ENCODE results near the gene IL1RAPL1. TPM values are rescaled to one million over a fixed set of nuclear protein-coding genes. Genes with fewer than 3 reads are reported as not detected.

The IL1RAPL1 gene
- total RNA-seq, 2 donors from 2014 or later, result 0.18 to 0.31 TPM

GRCh38 chrX:28610746-28611145 is 23.5 kb downstream of the IL1RAPL1 start:
- ATAC-seq (no peak), DNase-seq (no peak)
- intact Hi-C loops (cut with DNase I, micrococcal nuclease), result no loop called here

DNA sequence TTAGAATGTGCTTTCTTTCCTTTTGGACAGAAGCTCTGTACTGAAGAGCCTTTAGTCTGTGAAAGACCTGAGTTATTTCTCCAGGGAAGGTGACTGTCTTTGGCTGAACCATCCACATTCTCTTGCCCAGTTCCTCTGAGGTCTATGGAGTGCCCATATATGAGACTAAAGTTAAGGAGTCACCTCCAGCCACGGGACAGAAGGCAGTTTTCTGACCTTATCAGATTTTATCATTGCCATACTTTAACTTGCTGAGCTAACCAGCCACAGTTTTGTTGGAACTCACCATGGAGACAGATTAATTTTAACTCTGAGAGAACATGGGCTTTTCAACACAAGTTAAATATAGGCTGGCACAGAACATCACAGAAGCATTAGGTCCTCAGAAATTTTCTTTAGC is 26.3 kb downstream of the IL1RAPL1 start:
- intact Hi-C loops (cut with DNase I, micrococcal nuclease), result no loop called here
- DNase-seq (no peak), ATAC-seq (no peak)

DNA sequence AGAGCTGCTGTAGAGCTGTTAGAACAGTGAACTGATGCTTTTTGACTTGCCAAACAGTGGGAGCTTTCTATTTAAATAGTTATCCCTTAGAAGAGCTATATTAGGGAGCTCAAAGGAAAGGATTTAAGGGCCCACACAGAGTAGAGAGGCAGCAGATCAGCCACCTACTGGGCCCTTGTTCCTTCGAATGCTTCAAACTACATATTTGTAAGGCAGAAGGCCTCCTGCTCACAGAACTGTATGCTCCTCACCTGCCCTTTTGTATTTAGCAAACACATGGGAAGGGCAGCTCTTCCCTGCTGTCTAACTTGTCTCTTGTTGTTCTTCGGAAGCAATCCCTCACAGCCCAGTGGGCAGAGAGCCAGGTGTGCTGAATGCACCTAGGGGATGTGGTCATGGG is 38.0 kb downstream of the IL1RAPL1 start:
- intact Hi-C loops (cut with DNase I, micrococcal nuclease), result no loop called here
- ATAC-seq (no peak), DNase-seq (no peak)

DNA sequence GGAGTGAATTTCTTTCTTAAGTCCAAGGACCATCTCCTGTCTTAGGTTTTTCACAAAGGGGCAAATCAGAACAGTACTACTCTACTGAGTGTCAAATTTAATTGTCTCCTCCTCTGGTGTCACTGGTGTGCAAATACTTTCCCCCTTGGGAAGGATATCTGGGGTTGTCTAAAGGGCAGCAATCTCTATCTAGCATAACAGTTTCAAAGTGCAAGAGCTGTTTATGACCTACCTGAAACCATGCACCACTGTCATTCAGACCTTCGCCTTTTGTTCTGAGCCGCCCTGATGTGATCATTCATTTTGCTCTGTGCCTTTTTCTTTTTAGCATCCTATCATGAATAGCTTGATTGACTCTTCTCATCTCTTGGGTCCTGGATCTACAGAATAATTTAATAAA is 39.3 kb downstream of the IL1RAPL1 start:
- no peak for DNase-seq
- no peak for ATAC-seq
- intact Hi-C loops (cut with DNase I, micrococcal nuclease), result no loop called here

- DNase-seq (no peak), ATAC-seq (no peak)
- intact Hi-C loops (cut with DNase I, micrococcal nuclease), result no loop called here
Observed at GRCh38 chrX:28628120-28628519, 40.9 kb downstream of the IL1RAPL1 start.

- ATAC-seq (no peak), DNase-seq (no peak)
- intact Hi-C loops (cut with DNase I, micrococcal nuclease), result no loop called here
Observed at GRCh38 chrX:28638775-28639174, 51.5 kb downstream of the IL1RAPL1 start.

DNA sequence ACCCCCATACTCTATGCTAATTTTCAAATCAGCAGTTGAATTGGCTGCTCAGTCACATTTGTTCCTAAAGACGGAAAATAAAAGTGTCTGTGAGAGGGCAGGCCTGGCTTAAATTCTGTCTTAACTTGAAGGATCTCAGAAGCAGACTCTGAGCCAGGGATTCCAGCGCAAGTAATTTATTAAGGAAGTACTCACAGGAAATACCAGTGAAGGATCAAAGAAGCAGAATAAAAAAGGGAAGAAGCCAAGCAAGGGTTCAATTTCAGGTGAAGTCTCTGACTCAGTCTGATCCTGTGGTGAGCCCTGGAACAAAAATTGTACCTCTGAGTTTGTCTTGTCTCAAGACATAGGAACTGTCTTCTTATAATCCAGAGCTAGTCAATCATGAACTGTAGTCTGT is 52.2 kb downstream of the IL1RAPL1 start:
- intact Hi-C loops (cut with DNase I, micrococcal nuclease), result no loop called here
- no peak for ATAC-seq
- no peak for DNase-seq

DNA sequence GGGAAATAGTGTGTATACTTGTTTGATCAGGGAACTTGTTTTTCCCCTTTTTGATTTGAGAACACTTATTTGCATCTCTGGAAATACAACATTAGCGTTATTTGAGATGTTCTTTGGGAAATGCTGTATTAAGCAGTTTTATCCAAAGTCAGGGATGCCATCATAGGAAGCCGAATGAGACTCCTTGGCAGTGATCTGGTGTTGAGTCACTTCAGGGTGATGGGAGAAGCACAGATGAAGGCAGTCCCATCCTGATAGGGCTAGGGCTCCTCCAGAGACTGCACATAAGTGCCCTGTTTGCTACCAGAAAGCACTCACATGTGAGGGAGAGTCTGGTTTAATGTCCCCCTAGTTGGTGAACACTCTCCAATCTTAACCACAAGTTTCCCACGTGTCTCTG is 62.3 kb downstream of the IL1RAPL1 start:
- DNase-seq (no peak), ATAC-seq (no peak)
- intact Hi-C loops (cut with DNase I, micrococcal nuclease), result no loop called here

GRCh38 chrX:28651186-28651585 is 63.9 kb downstream of the IL1RAPL1 start:
- DNase-seq (no peak), ATAC-seq (peak; percentile 37)
- intact Hi-C loops (cut with DNase I, micrococcal nuclease), result no loop called here

- DNase-seq (no peak), ATAC-seq (no peak)
- intact Hi-C loops (cut with DNase I, micrococcal nuclease), result no loop called here
Observed at GRCh38 chrX:28659269-28659668, 72.0 kb downstream of the IL1RAPL1 start.

DNA sequence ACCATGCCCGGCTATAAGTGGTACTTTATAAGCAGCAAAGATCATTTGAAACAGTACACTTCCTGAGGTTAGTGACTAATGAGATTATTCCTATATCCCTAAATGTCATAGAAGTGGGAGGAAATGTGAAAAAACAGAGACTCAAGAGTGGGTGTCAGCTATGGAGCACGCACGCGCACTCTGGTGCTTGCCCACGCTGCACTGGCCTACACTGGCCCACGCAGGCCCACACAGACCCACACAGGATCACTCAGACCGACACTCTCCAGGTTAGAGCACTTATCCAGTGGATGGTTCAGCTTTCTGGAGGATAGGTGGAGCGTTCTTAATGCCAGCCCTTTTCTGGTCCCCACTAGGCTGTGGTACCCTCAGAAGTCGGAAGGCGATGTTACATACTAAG is 78.5 kb downstream of the IL1RAPL1 start:
- DNase-seq, result no peak
- intact Hi-C loops (cut with DNase I, micrococcal nuclease), result no loop called here
- no peak for ATAC-seq

GRCh38 chrX:28668303-28668702 is 81.1 kb downstream of the IL1RAPL1 start:
- intact Hi-C loops (cut with DNase I, micrococcal nuclease), result no loop called here
- ATAC-seq (no peak), DNase-seq (no peak)

- intact Hi-C loops (cut with DNase I, micrococcal nuclease), result no loop called here
- DNase-seq (no peak), ATAC-seq (no peak)
Observed at GRCh38 chrX:28668957-28669356, 81.7 kb downstream of the IL1RAPL1 start.

DNA sequence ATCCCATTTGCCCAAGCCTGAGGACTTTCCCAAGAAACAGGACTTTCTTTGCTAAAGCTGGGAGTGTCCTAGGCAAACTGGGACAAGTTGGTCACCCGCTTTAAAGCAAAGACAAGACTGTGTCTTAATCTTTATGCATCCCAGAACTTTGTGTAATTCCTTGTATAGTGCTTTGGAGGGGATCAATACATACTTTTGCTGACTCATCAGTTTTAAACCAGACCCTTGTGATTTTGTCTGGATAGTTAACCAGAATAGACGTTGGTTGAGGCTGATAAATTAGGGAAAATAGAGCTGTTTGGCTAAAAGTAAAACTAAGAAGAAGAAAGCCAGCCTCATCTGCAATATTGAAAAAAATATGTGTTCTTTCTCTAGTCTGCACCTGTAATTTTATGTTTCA is 82.8 kb downstream of the IL1RAPL1 start:
- DNase-seq, result no peak
- intact Hi-C loops (cut with DNase I, micrococcal nuclease), result no loop called here
- no peak for ATAC-seq

GRCh38 chrX:28675173-28675572 is 87.9 kb downstream of the IL1RAPL1 start:
- intact Hi-C loops (cut with DNase I, micrococcal nuclease), result no loop called here
- no peak for DNase-seq
- ATAC-seq, result no peak

- no peak for ATAC-seq
- intact Hi-C loops (cut with DNase I, micrococcal nuclease), result no loop called here
- DNase-seq, result no peak
Observed at GRCh38 chrX:28693101-28693500, 105.9 kb downstream of the IL1RAPL1 start.

GRCh38 chrX:28697732-28698131 is 110.5 kb downstream of the IL1RAPL1 start:
- intact Hi-C loops (cut with DNase I, micrococcal nuclease), result no loop called here
- DNase-seq, result no peak
- ATAC-seq, result no peak

- DNase-seq (no peak), ATAC-seq (no peak)
- intact Hi-C loops (cut with DNase I, micrococcal nuclease), result no loop called here
Observed at GRCh38 chrX:28701222-28701621, 114.0 kb downstream of the IL1RAPL1 start.

DNA sequence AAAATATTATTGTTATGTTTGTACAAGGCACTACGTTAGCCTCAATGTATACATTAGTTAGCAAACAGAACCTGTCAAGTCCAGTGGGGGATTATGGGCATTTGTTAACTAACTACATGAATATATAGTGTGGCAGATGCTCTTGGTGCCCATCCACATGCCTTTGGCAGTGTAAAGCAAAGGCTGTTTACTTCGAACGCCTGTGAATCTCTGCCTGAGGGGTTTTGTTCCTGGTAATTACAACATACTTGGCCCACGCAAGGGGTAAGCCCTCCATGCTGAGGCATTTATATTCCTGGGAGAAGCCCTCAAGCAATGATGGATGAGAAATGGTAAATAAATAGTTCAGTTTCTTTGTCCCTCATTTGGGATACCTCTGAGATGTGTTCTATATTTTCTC is 119.7 kb downstream of the IL1RAPL1 start:
- intact Hi-C loops (cut with DNase I, micrococcal nuclease), result no loop called here
- ATAC-seq (no peak), DNase-seq (no peak)

GRCh38 chrX:28709421-28709820 is 122.2 kb downstream of the IL1RAPL1 start:
- DNase-seq (no peak), ATAC-seq (no peak)
- intact Hi-C loops (cut with DNase I, micrococcal nuclease), result no loop called here

GRCh38 chrX:28717864-28718263 is 130.6 kb downstream of the IL1RAPL1 start:
- DNase-seq (no peak), ATAC-seq (no peak)
- intact Hi-C loops (cut with DNase I, micrococcal nuclease), result no loop called here

DNA sequence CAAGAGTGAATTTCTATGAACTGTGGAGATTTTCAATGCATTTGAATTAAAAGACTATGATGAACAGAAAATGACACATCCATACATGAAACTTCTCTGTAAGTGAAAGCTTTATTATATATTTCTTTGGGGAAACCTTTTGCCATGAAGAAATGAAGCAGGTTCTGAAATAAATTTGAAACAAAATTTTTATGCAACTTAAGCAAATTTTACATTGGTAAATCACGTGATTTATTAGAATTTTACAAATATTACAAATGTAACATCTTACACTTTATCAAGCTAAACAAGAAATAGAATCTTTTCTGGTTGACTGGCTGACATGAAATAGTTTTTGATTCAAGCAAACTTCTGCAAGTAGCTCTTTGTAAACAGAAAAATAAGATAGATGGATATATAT is 131.2 kb downstream of the IL1RAPL1 start:
- intact Hi-C loops (cut with DNase I, micrococcal nuclease), result no loop called here
- DNase-seq (no peak), ATAC-seq (no peak)

All from left colon (tissue), 2 donors.